ENCODE measurements around the gene MRPS15. TPM values are rescaled to one million over a fixed set of nuclear protein-coding genes. Genes with fewer than 3 reads are reported as not detected.

Gene MRPS15
- total and polyA plus RNA-seq, 2 of the 13 experiments (the other 11 are each of a cell fraction or from before 2014, with no cell fraction given) = 59.0 to 113 TPM

GRCh38 chr1:36420836-36421317, 43.3 kb downstream of the MRPS15 start (continued):
- TF ChIP-seq ZNF407 (CRISPR knock-in tag; IDR thresholded peaks at IDR 0.05; ENCODE audit: not compliant biosample characterization) = no peak
- no peak for TF ChIP-seq ZSCAN21 (CRISPR knock-in tag; IDR thresholded peaks at IDR 0.05; ENCODE audit: borderline replicate concordance)
- no peak for TF ChIP-seq ZBTB44 (CRISPR knock-in tag; IDR thresholded peaks at IDR 0.05)
- TF ChIP-seq ZNF788 (CRISPR knock-in tag; IDR thresholded peaks at IDR 0.05; ENCODE audit: borderline replicate concordance) = 0 out of 2 replicates have a peak, but pooled peaks have one; percentile 39
- no peak for TF ChIP-seq NR2C2 (CRISPR knock-in tag; IDR thresholded peaks at IDR 0.05; ENCODE audit: borderline replicate concordance)

All from HepG2 (cell line).